Transverse colon (tissue), 3 donors: ENCODE data around the gene RCC2.

ENCODE experiments used
- EP300 ChIP-seq: sonication (generic); formaldehyde crosslinking; IDR thresholded peaks from one replicate; pipeline ENCODE4 v1.6.1; 2017; ENCODE audit warnings: antibody characterized with exemption, low read depth
- TF ChIP-seq, protein P1 (sequence below), 5 experiments: fragments of 200-600 bp in 3 of 5; fragments of 450-650 bp in 2 of 5; sonication (generic) in 3 of 5; IDR thresholded peaks; 1 replicate in 2 of 5; 2 replicates in 3 of 5; pipeline ENCODE4 v1.5.1; 2016 to 2017; ENCODE audit warnings: antibody characterized with exemption in 5 of 5, inconsistent platforms in 3 of 5, mild to moderate bottlenecking in 2 of 5, moderate library complexity in 1 of 5

GRCh38 chr1:17486242-17486641, 46.8 kb upstream of the RCC2 start:
- TF ChIP-seq, protein P1, sequence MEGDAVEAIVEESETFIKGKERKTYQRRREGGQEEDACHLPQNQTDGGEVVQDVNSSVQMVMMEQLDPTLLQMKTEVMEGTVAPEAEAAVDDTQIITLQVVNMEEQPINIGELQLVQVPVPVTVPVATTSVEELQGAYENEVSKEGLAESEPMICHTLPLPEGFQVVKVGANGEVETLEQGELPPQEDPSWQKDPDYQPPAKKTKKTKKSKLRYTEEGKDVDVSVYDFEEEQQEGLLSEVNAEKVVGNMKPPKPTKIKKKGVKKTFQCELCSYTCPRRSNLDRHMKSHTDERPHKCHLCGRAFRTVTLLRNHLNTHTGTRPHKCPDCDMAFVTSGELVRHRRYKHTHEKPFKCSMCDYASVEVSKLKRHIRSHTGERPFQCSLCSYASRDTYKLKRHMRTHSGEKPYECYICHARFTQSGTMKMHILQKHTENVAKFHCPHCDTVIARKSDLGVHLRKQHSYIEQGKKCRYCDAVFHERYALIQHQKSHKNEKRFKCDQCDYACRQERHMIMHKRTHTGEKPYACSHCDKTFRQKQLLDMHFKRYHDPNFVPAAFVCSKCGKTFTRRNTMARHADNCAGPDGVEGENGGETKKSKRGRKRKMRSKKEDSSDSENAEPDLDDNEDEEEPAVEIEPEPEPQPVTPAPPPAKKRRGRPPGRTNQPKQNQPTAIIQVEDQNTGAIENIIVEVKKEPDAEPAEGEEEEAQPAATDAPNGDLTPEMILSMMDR (IDR thresholded peaks at IDR 0.05), result no peak
- no peak for TF ChIP-seq EP300
